PFSK-1 (cell line): Measurements from ENCODE around the gene CNNM3.

Experiments used
- FOXP2 ChIP-seq: optimal IDR thresholded peaks from 2 replicates; pipeline ENCODE3; 2011; ENCODE audit warnings: borderline replicate concordance, control low read depth, inconsistent platforms; ENCODE audit not compliant: insufficient read depth; ENCODE audit errors: extremely low read length, extremely low read depth
- POLR2AphosphoS5 ChIP-seq: IDR thresholded peaks from 2 replicates; pipeline ENCODE4 v1.6.1; 2012; ENCODE audit warnings: low read depth, mild to moderate bottlenecking, control low read depth, low read length, moderate library complexity
- REST ChIP-seq, 2 experiments: IDR thresholded peaks; 2 replicates each; pipeline versions ENCODE4 v1.6.1 to v1.8.0; 2011 to 2012; ENCODE audit warnings: low read depth in 2 of 2, low read length in 2 of 2, control low read depth in 1 of 2, inconsistent platforms in 1 of 2, mild to moderate bottlenecking in 1 of 2, moderate library complexity in 1 of 2; ENCODE audit not compliant: insufficient read depth in 1 of 2
- SIN3A ChIP-seq: IDR thresholded peaks from 2 replicates; pipeline ENCODE4 v1.6.1; 2012; ENCODE audit warnings: mild to moderate bottlenecking, low read length, moderate library complexity, borderline replicate concordance; ENCODE audit not compliant: insufficient read depth
- TAF1 ChIP-seq: IDR thresholded peaks from 2 replicates; pipeline ENCODE4 v1.6.1; 2012; ENCODE audit warnings: low read length, control low read depth, borderline replicate concordance; ENCODE audit not compliant: insufficient read depth

Gene CNNM3

GRCh38 chr2:96799623-96799935 lies 16.5 kb upstream of the CNNM3 start:
- TF ChIP-seq SIN3A = no peak
- no peak for TF ChIP-seq FOXP2
- no peak for TF ChIP-seq TAF1

GRCh38 chr2:96800061-96801004 lies 15.7 kb upstream of the CNNM3 start:
- no peak for TF ChIP-seq SIN3A
- no peak for TF ChIP-seq POLR2AphosphoS5
- TF ChIP-seq REST (IDR thresholded peaks at IDR 0.05; ENCODE audit: insufficient read depth in 1 of 2, low read depth in 2 of 2, low read length in 2 of 2) = no peak
- no peak for TF ChIP-seq TAF1
- no peak for TF ChIP-seq FOXP2

GRCh38 chr2:96801005-96801785 lies 14.9 kb upstream of the CNNM3 start:
- peak; percentile 50 for TF ChIP-seq FOXP2
- no peak for TF ChIP-seq POLR2AphosphoS5

- TF ChIP-seq REST (IDR thresholded peaks at IDR 0.05; ENCODE audit: insufficient read depth in 1 of 2, low read depth in 2 of 2, low read length in 2 of 2) (no peak), FOXP2 (no peak), SIN3A (no peak), POLR2AphosphoS5 (no peak), TAF1 (no peak)
Observed at GRCh38 chr2:96801786-96802595, 14.1 kb upstream of the CNNM3 start.

- TF ChIP-seq POLR2AphosphoS5 = no peak
- TF ChIP-seq REST (IDR thresholded peaks at IDR 0.05; ENCODE audit: insufficient read depth in 1 of 2, low read depth in 2 of 2, low read length in 2 of 2) = no peak
- no peak for TF ChIP-seq TAF1
- TF ChIP-seq SIN3A = no peak
- TF ChIP-seq FOXP2 = no peak
Observed at GRCh38 chr2:96802721-96803120, 13.3 kb upstream of the CNNM3 start.
